ENCODE data around the gene SHROOM1.

SHROOM1 gene

DNA sequence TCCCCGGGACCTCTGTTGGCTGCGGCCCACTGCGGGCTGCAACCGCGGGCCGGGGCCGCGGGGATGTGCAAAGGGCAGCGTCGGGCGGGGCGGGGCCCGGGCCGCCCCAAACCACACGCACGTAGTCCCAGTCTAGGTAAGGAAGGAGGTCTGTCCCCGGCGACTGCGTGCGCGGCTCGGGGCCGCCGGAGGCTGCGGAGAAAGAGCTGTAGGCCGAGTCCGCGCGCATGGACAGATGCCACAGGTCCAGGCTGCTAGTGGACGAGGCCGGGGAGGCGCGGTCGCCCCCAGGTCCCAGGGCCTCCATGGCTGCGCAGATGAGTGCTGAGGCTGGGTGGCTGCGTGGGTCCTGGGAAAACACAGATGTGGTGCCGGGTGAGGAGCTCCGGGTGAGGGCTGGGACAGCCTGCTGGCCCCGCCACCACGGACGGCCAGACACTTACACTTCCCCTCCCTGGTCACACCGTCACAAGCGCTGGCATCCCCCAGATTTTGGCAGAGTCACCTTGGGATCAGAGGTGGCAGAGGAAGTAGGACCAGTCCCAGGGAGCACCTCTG lies 4.5 kb downstream of the SHROOM1 start:
- no peak for DNase-seq (ENCODE audit: low read depth in 2 of 3, low spot score in 2 of 3)

DNA sequence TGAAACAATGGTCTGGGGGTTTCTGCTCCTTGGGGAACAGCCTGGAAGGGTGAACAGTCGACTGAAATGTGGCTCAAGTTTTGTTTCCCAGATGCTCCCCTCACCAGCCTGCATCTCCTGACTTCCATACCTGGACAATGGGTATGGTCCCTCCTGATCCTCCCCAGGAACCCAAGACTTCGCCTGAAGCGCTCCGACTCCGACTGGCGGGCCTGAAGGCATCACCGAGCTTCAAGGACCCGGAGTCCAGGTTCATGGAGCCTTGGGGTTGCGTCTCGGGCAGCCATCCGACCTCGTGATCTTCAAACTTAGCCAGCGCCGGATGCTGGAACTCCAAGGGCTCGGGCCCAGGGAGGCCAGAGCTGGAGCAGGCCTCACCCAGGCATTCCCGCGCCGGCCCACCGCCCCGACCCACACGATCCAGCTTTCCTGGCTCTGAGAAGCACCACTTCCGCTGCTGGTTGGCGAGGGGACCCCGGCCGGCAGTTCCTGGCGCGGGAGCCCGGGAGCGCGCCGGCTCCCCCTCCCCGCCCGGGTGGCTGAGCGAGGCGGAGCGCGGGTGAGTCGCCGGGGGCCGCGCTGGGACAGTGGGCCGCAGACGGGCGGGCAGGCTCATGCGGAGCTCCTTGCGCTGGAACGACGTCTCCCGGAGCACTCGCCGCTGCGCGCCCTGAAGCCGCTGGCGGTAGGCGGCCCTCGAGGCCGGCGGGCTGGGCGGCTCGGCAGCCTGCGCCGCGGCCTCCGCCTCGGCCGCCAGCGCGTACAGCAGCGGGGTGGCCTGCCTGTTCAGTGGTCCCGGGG lies 5.2 kb downstream of the SHROOM1 start:
- DNase-seq (ENCODE audit: low read depth in 2 of 3, low spot score in 2 of 3): no peak

DNA sequence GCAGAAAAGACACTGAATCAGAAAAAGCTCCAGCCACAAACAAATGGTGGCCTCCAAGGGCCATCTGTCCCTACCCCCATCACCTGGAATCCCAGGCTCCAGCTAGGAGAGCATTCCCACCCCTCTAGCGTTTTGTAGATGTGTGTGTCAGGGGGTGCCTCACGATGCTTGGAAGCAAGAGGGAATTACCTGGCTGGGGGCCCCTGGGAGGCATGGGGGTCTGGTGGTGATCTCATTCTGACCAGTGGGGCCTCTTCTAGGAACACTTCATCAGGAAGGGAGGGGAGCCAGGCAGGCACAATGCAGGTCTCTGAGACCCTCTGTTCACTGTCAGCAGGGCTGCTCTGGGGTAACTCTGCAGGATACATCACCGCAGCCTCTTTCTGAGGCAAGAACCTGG lies 6.0 kb downstream of the SHROOM1 start:
- no peak for DNase-seq (ENCODE audit: low read depth in 2 of 3, low spot score in 2 of 3)

DNA sequence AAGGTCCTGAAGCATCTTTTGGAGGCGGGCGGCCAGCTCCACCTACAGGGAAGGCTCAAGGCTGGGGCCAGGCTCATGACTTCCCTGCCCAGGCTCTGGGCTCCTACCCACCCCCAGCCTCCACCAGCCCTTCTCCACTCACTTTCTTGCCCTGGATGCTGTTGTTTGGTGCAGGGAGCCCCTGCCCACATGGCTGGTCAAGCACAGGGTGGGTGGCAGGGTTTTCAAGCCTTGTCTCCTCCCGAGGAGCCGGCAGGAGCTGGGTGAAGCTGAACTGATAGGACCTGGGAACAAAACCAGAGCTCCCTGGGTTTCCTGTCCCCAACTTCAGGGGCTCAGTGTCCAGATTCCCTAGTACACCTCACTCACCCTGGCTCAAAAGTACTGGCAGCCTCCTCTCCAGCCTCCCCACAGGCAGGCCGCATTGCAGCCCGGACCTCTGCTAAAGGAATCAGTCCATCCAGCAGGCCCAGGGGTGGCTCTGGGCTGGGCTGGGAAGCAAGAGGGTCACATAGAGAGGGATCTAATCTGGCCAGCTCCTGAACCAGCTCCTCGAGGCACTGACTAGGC lies 6.9 kb downstream of the SHROOM1 start:
- DNase-seq (ENCODE audit: low read depth in 2 of 3, low spot score in 2 of 3): no peak

DNA sequence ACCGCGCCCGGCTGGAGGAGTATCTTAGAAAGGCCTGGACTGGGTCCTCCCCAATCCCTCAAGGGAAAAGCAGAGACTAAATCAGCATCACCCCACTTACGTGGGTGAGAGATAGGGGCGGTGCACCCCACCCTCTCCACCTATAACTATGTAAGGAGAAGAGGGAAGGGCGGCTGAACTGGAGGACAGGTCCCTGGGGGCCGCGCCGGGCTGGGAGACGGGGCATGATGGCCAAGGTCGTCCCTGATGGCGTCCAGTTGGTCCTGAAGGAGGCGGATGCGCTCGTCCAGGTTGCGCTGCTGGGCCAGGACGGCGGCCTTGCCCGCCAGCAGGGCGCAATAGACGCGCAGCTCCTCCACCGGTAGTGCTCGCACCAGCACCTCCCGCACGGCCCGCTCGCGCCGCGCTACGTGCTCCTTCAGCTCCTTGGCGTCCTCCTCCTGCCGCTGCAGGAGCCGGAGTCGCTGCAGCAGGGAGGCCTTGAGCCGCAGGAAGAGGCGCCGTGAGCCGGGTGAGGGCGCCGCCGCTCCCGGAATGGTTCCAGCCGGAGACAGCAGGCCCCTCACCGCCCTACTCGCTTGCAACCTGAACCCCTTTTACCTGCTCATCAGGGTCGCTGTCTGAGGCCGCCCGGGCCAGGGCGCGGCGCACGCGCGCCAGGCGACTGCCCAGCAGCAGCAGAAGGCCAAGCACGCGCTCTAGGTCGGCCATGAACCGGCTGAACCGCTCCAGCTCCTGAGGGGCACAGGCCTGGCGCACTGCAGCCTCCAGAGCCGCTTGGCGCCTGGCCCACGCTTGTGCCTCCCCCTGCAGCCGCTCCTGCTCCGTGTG lies 7.6 kb downstream of the SHROOM1 start:
- no peak for DNase-seq (ENCODE audit: low read depth in 2 of 3, low spot score in 2 of 3)

DNA sequence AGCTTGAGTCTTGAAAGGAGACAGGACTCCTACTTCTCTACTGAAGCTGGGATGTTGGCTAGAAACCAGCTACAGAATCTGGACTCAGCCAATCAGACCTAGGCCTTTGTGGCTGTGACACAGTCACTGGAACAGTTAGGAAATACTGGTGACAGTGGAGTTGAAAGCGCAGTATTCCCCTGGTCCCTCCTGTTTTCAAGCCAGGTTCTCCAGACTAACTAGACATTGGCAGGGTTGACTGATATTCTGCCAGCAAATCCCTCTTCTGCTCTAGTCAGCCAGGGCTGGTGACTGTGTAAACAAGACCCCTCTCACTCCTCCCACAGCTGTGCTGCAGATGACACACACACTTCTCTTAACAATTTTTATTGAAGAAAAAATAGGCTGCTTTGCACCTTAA lies 8.7 kb downstream of the SHROOM1 start:
- DNase-seq (ENCODE audit: low read depth in 2 of 3, low spot score in 2 of 3): no peak

DNA sequence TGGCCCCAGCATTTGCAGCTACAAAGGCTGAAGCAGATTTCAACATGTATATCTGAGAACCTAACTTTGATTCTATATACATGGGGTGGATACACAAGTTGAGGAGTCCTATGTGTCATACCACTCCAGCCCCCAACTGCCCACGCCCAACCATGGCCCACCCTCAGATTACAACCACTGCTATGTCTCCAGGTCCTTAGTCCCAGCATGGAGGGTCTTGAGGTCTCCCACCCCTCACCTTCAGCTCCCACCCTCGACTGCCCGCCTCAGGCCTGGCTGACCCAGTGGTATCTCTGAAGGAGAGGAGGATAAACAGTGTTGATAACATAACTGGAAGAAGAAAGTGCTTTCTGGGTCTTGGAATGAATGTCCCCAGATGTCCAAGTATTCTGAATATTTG lies 9.1 kb downstream of the SHROOM1 start:
- DNase-seq (ENCODE audit: low read depth in 2 of 3, low spot score in 2 of 3): no peak

DNA sequence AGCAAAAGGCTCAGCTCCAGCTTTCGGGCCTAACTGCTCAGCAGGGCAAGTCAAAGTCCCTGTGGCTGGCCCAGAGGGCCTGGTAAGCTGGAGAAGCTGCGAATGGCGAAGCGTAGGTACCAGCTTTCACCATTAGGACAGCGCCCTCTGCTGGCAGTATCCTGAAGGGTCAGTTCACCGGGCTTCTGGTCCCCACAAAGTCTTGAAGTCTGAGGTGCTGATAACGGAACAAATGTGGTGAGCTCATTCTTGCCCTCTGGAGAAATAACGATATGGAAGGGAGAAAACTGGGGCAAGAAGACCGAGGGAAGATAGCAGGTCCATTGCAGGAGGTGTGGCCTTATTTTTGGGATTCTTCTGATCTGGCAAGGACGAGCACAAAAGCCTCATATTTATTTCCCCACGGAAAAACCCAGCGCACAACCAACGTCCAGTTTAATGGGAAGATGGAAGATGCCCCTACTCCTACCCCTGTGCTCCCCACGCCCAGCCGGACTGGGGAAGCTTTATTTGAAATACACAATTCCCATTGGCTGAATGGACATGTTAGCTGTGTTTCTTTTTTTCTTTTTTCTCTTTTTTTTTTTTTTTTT lies 10.2 kb downstream of the SHROOM1 start:
- peak; percentile 66 to 97 (median 94) for DNase-seq (ENCODE audit: low read depth in 2 of 3, low spot score in 2 of 3)

DNA sequence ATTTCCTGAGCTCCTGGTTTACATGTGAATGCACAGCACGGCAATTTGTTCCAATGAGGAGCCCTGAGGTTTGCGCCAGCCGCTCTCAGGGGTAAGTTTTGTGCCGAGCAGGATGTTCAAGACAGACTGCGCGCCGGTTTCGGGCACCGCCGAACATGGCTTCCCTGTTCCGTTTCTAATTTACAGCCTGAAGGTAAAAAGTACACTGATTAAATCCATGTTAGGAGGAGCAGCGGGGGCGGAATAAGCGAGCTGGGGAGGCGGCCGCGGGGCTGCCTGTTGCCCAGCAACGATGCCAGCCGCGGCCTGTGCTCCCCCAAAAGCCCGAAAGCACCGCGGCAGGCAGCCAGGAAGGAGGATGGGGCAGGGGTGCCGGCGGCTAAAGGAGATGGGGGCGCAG lies 11.0 kb downstream of the SHROOM1 start:
- DNase-seq (ENCODE audit: low read depth in 2 of 3, low spot score in 2 of 3): no peak

DNA sequence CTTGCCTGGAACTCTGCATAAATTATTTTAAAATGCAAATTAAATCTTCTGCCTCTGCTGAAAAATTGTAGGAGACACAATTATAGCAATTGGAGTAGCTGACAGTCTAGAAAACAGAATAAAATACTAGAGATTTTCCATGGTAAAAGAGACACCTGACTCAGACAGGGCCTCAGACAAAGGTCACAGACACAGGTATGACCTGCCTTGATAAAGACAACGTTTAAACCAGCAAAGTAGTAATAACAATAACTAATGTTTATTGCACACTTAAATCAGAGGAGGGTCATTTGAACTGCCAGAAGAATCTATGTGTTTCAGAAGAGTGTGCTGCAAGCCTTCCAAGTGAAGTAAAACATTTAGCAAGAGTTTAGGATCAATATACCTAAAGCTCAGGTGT lies 13.4 kb downstream of the SHROOM1 start:
- no peak for DNase-seq (ENCODE audit: low read depth in 2 of 3, low spot score in 2 of 3)

DNA sequence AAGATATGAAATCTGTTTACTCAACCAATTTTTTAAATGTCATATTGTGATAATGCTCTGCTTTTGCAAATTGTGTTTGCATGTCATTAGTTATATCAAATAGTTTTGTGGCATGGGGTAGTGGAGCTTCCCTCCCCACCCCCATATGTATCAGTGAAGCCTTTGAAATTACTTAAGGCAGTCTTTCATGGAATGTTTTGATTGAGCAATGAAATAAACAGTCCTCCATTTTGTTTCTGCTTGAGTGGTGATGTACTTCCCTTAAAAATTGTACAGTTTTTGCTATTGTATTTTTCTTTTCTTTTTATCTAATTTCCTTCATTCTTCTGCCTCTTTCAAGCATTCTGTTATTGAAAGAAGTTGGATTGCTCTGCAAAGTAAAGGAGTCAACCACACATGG lies 13.9 kb downstream of the SHROOM1 start:
- no peak for DNase-seq (ENCODE audit: low read depth in 2 of 3, low spot score in 2 of 3)

DNA sequence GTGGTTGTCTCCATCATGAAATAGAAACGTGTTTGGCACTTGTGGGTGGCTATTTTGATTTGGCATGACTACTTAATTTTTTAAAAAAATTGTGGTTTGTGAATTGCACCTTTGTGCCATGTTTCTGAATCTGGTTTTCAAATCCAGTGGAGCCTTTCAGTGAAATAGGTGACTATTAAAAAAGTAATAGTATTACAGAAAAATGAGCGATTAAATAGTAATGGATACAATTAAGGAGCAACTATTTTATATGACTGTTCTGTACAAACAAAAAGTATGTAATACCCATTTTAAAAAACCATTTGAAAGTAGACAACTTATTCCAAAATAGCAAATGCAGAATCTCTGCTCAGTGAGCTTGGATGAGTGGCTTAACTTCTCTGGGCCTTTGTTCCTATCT lies 14.4 kb downstream of the SHROOM1 start:
- DNase-seq (ENCODE audit: low read depth in 2 of 3, low spot score in 2 of 3): no peak

DNA sequence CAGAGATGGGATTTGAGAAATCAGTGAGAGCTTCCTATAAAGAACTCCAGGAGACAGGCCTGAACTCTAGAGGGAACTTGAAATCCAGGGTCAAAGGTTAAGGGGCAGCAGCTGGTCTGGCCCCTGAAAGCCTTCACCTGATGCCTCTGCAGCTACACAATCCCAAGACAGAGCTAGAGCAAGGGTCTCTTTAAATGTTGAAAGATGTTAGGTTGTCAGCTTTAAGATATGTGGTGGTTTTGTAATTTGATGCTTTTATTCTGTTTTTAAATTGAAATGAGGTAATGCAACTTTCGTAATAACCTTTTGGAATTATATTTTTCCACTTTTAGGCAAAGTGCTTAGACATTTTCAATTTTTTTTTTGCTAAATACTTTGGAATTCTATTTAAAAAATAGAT lies 15.0 kb downstream of the SHROOM1 start:
- DNase-seq (ENCODE audit: low read depth in 2 of 3, low spot score in 2 of 3): no peak

DNA sequence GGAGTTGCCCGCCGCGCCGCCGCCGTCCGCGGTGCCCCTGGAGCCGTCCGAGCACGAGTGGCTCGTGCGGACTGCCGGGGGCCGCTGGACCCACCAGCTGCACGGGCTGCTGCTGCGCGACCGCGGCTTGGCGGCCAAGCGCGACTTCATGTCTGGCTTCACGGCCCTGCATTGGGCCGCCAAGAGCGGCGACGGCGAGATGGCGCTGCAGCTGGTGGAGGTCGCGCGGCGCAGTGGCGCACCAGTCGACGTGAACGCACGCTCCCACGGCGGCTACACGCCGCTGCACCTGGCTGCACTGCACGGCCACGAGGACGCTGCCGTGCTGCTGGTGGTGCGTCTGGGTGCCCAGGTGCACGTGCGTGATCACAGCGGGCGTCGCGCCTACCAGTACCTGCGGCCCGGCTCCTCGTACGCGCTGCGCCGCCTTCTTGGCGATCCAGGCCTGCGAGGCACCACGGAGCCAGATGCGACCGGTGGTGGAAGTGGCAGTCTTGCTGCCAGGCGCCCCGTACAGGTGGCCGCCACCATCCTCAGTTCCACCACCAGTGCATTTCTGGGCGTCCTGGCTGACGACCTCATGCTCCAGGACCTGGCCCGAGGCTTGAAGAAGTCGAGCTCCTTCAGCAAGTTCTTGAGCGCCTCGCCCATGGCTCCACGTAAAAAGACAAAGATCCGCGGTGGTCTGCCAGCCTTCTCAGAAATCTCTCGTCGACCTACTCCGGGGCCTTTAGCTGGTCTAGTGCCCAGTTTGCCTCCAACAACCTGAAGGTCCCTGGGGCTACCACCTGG lies 15.7 kb downstream of the SHROOM1 start:
- no peak for DNase-seq (ENCODE audit: low read depth in 2 of 3, low spot score in 2 of 3)

DNA sequence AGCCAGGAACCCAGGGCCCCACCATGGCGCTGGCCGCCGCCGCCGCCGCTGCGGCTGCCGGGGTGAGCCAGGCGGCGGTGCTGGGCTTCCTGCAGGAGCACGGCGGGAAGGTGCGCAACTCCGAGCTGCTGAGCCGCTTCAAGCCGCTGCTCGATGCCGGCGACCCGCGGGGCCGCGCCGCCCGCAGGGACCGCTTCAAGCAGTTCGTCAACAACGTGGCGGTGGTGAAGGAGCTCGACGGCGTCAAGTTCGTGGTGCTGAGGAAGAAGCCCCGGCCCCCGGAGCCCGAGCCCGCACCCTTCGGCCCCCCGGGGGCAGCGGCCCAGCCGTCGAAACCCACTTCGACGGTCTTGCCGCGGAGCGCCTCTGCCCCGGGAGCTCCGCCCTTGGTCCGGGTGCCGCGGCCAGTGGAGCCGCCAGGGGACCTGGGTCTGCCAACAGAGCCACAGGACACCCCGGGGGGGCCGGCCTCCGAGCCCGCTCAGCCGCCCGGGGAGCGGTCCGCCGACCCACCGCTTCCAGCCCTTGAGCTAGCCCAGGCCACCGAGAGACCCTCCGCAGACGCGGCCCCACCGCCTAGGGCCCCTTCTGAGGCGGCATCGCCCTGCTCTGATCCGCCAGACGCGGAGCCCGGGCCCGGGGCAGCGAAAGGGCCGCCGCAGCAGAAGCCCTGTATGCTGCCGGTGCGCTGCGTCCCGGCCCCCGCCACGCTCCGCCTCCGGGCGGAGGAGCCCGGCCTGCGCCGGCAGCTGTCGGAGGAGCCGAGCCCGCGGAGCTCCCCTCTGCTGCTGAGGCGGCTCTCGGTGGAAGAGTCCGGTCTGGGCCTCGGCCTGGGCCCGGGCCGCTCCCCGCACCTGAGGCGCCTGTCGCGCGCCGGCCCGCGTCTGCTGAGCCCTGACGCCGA lies 16.6 kb downstream of the SHROOM1 start:
- DNase-seq (ENCODE audit: low read depth in 2 of 3, low spot score in 2 of 3): no peak

DNA sequence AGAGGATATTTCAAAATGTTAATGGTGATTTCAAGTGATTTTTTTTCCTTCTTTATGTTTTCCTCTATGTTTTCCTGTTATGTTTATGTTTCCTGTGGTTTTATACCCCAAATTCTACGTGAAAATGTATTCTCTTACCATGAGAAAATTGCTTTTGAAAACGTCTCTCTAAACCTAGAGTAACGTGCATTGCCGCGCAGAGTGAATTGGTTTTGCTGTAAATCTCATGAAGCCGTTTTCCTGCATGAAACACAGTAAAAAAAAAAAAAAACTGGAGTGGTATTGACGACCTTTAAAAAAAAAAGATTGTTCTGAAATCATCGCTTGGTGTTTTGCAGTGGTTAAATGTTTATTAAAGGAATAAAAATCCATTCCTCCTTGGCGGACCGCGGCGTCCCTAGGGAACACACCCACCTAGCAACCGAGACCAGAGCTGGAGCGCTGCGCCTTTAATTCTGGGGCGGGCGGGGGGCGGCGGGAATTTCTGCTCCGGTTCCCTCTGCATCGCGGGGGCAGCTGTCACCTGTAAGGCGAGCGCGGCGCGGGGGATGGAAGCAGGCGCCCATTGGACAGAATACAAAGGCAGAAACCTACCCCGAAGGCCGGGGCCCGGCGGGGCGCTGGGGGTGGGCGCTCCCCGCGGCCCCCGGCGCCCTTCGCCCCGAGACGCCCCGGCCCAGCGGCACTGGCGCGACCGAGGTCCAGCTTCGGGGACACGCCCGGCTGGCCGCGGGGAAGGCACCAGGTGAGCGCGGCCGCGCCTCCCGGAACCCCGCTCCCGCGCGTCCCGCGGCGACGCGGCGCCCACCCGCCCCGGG lies 17.5 kb downstream of the SHROOM1 start, which contains the start of gene SOWAHA:
SOWAHA (plus strand) TSS at position 522 of the 818 bp plus-strand sequence. CDS start 320 bp downstream, outside the sequence.
- no peak for DNase-seq (ENCODE audit: low read depth in 2 of 3, low spot score in 2 of 3)

DNA sequence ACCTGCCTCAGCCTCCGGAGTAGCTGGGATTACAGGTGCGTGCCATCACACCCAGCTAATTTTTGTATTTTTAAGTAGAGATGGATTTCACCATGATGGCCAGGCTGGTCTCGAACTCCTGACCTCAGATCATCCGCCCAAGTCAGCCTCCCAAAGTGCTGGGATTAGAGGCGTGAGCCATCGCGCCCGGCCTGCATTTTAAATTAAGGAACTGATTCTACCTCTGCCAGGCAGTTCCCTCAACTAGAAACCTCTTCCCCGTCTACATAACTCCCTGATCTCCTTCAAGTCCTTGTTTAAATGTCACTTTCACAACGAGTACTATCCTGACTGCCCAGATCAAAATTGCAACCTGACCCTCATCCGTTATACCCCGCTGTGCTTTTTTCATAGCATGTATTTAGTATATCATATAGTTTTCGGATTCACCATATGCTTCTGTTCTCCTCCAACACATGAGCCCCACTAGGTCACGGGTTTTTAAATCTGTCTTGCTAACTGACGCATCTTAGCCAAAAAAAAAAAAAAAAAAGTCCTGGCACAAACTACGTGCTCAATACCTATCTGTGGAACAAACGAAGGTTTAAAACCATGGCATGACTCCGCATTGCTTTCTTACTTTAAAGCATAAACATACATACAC lies 18.2 kb downstream of the SHROOM1 start:
- DNase-seq (ENCODE audit: low read depth in 2 of 3, low spot score in 2 of 3): no peak

DNA sequence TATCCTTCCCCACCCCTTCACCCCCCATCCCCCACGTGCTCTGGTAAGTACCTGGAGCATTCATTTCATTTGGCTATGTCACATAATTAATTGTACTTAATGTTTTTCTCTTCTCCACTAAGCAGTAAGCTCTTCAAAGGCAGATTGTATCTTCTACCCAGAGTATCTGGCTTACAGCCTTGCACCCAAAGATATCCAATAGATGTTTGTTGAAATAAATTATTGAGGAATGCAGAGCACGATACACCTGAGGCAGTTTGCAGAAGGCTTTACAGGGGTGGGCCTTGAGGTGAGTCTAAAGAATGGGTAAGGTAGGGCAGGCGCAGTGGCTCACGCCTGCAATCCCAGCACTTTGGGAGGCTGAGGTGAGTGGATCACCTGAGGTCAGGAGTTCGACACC lies 19.8 kb downstream of the SHROOM1 start:
- no peak for DNase-seq (ENCODE audit: low read depth in 2 of 3, low spot score in 2 of 3)

Data from activated CD8-positive, alpha-beta memory T cell treated with anti-CD3 and anti-CD28 coated beads for 48 hours (primary cell).